Transverse colon (tissue), 4 donors: Measurements from ENCODE around the gene FOXP1. TPM values are rescaled to one million over a fixed set of nuclear protein-coding genes. Genes with fewer than 3 reads are reported as not detected.

Source experiments
- DNase-seq: peaks from one replicate; pipeline ENCODE4 v3.0.0-alpha.2; 2019
- H3K27ac ChIP-seq, 4 donors: fragments of 200-600 bp; sonication (generic); 2 replicates each; pipeline ENCODE4 v1.5.1; 2016 to 2018; ENCODE audit warnings: inconsistent platforms in 4 of 4
- H3K27me3 ChIP-seq: fragments of 200-600 bp; sonication (generic); 2 replicates; pipeline ENCODE4 v1.5.1; 2017; ENCODE audit warnings: inconsistent platforms
- H3K36me3 ChIP-seq, 4 donors: fragments of 200-600 bp; sonication (generic); 2 replicates each; pipeline ENCODE4 v1.5.1; 2017 to 2019; ENCODE audit warnings: inconsistent platforms in 4 of 4
- H3K4me1 ChIP-seq, 4 donors: fragments of 200-600 bp; sonication (generic); 2 replicates each; pipeline ENCODE4 v1.5.1; 2017 to 2020; ENCODE audit warnings: inconsistent platforms in 4 of 4
- H3K4me3 ChIP-seq, 4 donors: fragments of 200-600 bp; sonication (generic); 1 replicate in 1 of 4; 2 replicates in 3 of 4; pipeline versions ENCODE4 v1.5.1 to v1.6.1; 2017 to 2019; ENCODE audit warnings: inconsistent platforms in 4 of 4
- H3K9me3 ChIP-seq, 2 donors: fragments of 200-600 bp; sonication (generic); 2 replicates each; pipeline ENCODE4 v1.5.1; 2017 to 2019; ENCODE audit warnings: inconsistent platforms in 2 of 2
- EP300 ChIP-seq: sonication (generic); formaldehyde crosslinking; IDR thresholded peaks from one replicate; pipeline ENCODE4 v1.6.1; 2017; ENCODE audit warnings: antibody characterized with exemption, low read depth
- POLR2A ChIP-seq: fragments of 450-650 bp; IDR thresholded peaks from one replicate; pipeline ENCODE4 v1.6.1; 2016; ENCODE audit warnings: antibody characterized with exemption, mild to moderate bottlenecking, moderate library complexity
- POLR2AphosphoS5 ChIP-seq, 3 donors: sonication (generic); formaldehyde crosslinking; IDR thresholded peaks; one replicate each; pipeline ENCODE4 v1.6.1; 2016; ENCODE audit warnings: antibody characterized with exemption in 3 of 3
- WGBS, 2 donors: methylation state at CpG; one replicate each; pipeline ENCODE4 v1.1.5; 2018; ENCODE audit warnings: low coverage in 1 of 2; 5-methylcytosine and 5-hydroxymethylcytosine counted together
- in situ Hi-C, 4 donors: fragments of 200-750 bp; cut with MboI; loops; one replicate each; pipeline versions ENCODE4 v1.15.0 to v1.15.1; 2017; ENCODE audit warnings: low sequenced_read_pairs in 3 of 4, low pct_ligation_motif_present in 1 of 4, low pct_unique_long_range_greater_than_20kb in 1 of 4
- intact Hi-C: fragments of 100-400 bp; cut with DNase I; formaldehyde crosslinking; loops from one replicate; pipeline ENCODE4 v1.15.1; 2023; ENCODE audit warnings: low total_unique reads
- total RNA-seq, 4 donors: library from RNA; depleted of rRNA; stranded (reverse); fragments of >200 nt; gene quantifications; one replicate each; pipeline ENCODE4 v1.1.0, GENCODE V29; 2016
- TF ChIP-seq, protein P1 (sequence below), 5 experiments: fragments of 200-600 bp in 3 of 5; fragments of 450-650 bp in 2 of 5; sonication (generic) in 3 of 5; IDR thresholded peaks; 1 replicate in 2 of 5; 2 replicates in 3 of 5; pipeline ENCODE4 v1.5.1; 2016 to 2017; ENCODE audit warnings: antibody characterized with exemption in 5 of 5, inconsistent platforms in 3 of 5, mild to moderate bottlenecking in 2 of 5, moderate library complexity in 1 of 5

Gene FOXP1
- total RNA-seq, 4 donors from 2014 or later = 102 to 260 (median 150) TPM

DNA sequence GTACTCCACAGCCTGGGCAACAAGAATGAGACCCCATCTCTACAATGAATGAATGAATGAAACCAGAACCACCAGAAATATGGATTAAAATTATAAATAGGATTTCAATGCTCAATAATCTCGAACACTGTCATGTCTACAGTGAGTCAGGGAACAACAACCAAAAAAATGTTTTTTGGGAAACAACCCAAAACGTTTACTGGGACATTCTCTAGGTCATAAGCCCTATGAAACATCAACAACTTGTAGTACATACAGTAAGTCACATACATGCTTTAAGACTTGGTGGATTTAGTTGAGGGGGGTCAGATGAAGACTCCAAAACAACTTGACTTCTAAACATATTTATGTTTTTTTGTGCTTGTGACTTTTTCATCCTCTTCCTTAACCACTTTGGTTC, 511.2 kb downstream of the FOXP1 start:
- DNase-seq = no peak
- Histone ChIP-seq H3K27ac (peak overlapping the region; percentile 65 to 98 (median 94)), H3K36me3 (no peaks in the 10 kb centered on the region), H3K4me3 (no peak overlapping the region), H3K9me3 (no peaks in the 10 kb centered on the region), H3K4me1 (peaks cover 23 to 69% (median 29%) of the 10 kb centered on the region in 4 donors), H3K27me3 (no peaks in the 10 kb centered on the region)
- intact Hi-C loops = no loop called here
- TF ChIP-seq EP300 (no peak), POLR2A (no peak), POLR2AphosphoS5 (IDR thresholded peaks at IDR 0.05) (no peak)
- TF ChIP-seq, protein P1, sequence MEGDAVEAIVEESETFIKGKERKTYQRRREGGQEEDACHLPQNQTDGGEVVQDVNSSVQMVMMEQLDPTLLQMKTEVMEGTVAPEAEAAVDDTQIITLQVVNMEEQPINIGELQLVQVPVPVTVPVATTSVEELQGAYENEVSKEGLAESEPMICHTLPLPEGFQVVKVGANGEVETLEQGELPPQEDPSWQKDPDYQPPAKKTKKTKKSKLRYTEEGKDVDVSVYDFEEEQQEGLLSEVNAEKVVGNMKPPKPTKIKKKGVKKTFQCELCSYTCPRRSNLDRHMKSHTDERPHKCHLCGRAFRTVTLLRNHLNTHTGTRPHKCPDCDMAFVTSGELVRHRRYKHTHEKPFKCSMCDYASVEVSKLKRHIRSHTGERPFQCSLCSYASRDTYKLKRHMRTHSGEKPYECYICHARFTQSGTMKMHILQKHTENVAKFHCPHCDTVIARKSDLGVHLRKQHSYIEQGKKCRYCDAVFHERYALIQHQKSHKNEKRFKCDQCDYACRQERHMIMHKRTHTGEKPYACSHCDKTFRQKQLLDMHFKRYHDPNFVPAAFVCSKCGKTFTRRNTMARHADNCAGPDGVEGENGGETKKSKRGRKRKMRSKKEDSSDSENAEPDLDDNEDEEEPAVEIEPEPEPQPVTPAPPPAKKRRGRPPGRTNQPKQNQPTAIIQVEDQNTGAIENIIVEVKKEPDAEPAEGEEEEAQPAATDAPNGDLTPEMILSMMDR (IDR thresholded peaks at IDR 0.05) = no peak
- WGBS, 2 donors = 61 to 66% methylated on average over 2 of the region's 2 CpGs
- in situ Hi-C loops = loop anchor here in 2 of 4 donors (10.0 to 25.0 kb wide), 2 partner anchors 67 to 515 kb away; partner anchors contain the start of gene FOXP1 (in 1 of the 2)

DNA sequence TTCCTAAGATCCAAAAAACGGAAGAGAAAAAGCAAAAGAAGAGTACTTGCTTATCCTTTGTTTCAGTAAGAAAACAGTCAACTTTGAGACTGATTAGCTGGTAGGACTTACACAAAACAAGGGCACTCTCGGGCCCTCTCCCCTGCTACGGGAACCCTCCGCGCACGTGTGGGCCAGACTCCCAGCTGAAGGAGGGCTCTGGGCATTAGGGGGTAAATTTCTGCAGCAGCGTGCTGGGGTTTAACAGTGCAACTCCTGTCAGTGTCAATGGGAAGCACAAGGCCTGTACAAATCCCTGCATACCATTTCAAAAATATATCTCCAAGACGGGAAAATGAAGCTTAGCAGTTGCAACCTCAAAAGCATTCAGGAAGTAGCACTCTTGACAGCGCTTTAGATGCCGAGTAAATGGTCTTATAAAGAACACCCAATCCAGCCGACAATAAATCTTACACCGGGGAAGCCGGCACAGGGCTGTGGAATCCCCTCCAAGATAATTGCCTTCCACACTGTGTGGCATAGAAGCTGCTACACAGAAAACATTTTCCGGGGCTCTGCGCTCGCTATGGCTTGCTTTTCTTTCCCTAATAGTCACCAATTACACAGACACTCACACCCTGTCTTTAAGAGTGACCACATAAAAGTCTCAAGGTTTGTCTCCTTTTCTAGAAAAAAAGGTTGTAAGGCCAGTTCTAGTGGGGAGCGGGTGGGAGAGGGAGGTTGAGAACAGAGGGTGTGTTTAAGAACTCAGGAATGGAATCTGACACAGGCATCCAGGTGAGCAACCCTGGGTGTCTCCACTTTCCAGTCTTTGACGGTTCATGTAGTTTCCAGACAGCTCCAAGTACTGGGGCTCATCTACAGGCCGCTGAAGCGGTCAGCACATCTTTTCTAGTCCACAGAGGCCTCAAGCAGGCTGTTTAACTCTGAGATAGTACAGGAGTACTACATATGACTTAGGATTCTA, 512.7 kb downstream of the FOXP1 start:
- H3K4me3 ChIP-seq = no peak overlapping the region
- H3K27me3 ChIP-seq = no peaks in the 10 kb centered on the region
- intact Hi-C loops (no loop called here), in situ Hi-C loops (loop anchor here in 2 of 4 donors (10.0 to 25.0 kb wide), 2 partner anchors 66 to 517 kb away; partner anchors contain the start of gene FOXP1 (in 1 of the 2))
- H3K9me3 ChIP-seq = no peaks in the 10 kb centered on the region
- H3K4me1 ChIP-seq = peaks cover 22 to 73% (median 36%) of the 10 kb centered on the region in 4 donors
- 59 to 67% methylated on average over 7 to 20 of the region's 20 CpGs for WGBS, 2 donors
- TF ChIP-seq POLR2A (no peak), EP300 (no peak), POLR2AphosphoS5 (IDR thresholded peaks at IDR 0.05) (no peak)
- TF ChIP-seq, protein P1 (IDR thresholded peaks at IDR 0.05) = no peak
- peak overlapping the region; percentile 65 to 98 (median 94) for H3K27ac ChIP-seq
- H3K36me3 ChIP-seq = no peaks in the 10 kb centered on the region
- no peak for DNase-seq

DNA sequence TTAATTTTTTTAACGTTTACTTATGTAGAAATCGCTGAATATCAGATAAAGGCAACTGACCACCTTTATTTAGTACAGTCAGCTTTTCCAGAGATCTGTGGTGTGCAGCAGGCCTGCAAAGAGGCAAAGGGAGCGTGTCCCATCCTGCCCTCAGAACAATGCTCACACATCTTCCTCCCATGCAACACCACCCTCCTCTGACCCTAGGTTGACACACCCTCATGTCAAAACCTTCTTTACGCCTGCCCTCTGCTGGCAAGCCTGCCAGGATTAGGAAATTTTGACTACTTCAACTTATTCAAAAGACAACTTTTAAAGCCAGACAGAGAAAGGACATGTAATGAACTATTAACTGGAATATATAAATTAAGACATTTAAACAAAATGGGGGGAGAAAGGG, 513.7 kb downstream of the FOXP1 start:
- whole genome bisulfite sequencing, 2 donors = 50 to 51% methylated on average over 3 to 4 of the region's 4 CpGs
- intact Hi-C loops (loop anchor here (5.0 to 10.0 kb wide), 2 partner anchors 178 to 515 kb away; partner anchors contain the start of gene FOXP1), in situ Hi-C loops (loop anchor here in 2 of 4 donors (10.0 to 25.0 kb wide), 2 partner anchors 65 to 518 kb away; partner anchors contain the start of gene FOXP1 (in 1 of the 2))
- no peaks in the 10 kb centered on the region for H3K27me3 ChIP-seq
- peak in 1 of 3 donors; percentile 45 for TF ChIP-seq POLR2AphosphoS5 (IDR thresholded peaks at IDR 0.05)
- TF ChIP-seq, protein P1 (IDR thresholded peaks at IDR 0.05) = peak; percentile 42 to 65 (median 54)
- no peak for TF ChIP-seq EP300
- H3K4me3 ChIP-seq = no peak overlapping the region
- H3K36me3 ChIP-seq = no peaks in the 10 kb centered on the region
- H3K27ac ChIP-seq = peak overlapping the region; percentile 65 to 98 (median 94)
- H3K4me1 ChIP-seq = peaks cover 22 to 76% (median 36%) of the 10 kb centered on the region in 4 donors
- no peaks in the 10 kb centered on the region for H3K9me3 ChIP-seq
- DNase-seq = peak; percentile 76

DNA sequence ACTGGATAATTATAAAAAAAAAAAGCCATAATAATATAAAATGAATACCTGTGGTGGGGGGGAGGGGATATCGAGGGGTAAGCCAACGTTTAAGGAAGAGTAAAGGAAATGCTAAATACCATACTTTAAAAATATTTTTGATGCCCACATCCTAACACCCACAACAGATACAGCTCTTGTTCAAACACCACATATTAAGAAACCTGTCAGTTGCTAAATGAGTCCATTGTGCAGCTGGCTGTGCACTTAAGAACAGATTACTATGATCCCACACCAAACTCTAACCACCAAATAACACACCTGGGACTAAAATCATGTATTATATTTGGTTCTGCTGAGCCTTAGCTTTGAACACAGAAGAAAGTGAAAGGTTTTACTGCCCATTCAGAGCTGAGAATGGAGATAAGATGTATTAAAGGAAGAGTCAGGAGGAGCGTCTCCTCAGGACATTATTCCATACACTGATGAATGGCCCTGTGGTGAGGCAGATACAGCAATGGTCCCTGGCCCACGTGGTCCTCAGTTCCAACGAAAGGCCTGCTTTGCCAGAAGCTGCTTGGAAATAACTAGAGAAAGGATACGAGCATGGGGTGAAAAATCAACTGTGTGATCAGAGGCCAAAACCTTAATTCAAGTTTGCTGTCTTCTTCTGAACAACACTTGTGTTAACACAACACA, 515.4 kb downstream of the FOXP1 start:
- no peak for DNase-seq
- H3K4me3 ChIP-seq = no peak overlapping the region
- H3K27ac ChIP-seq = peak overlapping the region; percentile 65 to 98 (median 94)
- H3K9me3 ChIP-seq = no peaks in the 10 kb centered on the region
- intact Hi-C loops = loop anchor here (5.0 to 10.0 kb wide), 2 partner anchors 179 to 517 kb away; partner anchors contain the start of gene FOXP1
- H3K27me3 ChIP-seq = no peaks in the 10 kb centered on the region
- peaks cover 22 to 79% (median 36%) of the 10 kb centered on the region in 4 donors for H3K4me1 ChIP-seq
- 29 to 46% methylated on average over 2 to 6 of the region's 6 CpGs for WGBS, 2 donors
- in situ Hi-C loops = loop anchor here in 1 of 4 donors (25.0 kb wide), 1 partner anchor 519 kb away; the partner anchor contains the start of gene FOXP1
- H3K36me3 ChIP-seq = no peaks in the 10 kb centered on the region
- TF ChIP-seq EP300 = no peak
- TF ChIP-seq POLR2AphosphoS5 (IDR thresholded peaks at IDR 0.05) = no peak
- TF ChIP-seq, protein P1 (IDR thresholded peaks at IDR 0.05) = no peak
- TF ChIP-seq POLR2A = no peak
